ENCODE measurements around the gene FAAP100.

Gene FAAP100

DNA sequence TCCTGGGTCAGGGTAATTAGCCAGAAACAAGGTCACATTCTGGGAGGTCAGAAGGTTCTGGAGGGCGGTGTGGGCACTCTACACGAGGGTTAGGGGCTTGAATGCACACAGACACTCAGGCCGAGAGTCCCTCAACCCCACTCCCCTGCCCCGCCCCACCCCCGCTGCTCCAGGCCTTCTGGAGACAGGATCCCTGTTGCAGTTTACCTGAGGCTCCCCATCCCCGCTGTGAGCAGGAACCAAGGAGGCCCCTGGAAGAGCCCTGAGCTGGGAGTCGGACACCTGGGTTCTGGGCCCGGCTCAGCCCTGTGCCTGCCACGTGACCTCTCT is 35.2 kb downstream of the FAAP100 start:
- no peak for DNase-seq (ENCODE audit: low read depth, low spot score)
- no peak overlapping the region for H3K4me3 ChIP-seq (ENCODE audit: low read length)

DNA sequence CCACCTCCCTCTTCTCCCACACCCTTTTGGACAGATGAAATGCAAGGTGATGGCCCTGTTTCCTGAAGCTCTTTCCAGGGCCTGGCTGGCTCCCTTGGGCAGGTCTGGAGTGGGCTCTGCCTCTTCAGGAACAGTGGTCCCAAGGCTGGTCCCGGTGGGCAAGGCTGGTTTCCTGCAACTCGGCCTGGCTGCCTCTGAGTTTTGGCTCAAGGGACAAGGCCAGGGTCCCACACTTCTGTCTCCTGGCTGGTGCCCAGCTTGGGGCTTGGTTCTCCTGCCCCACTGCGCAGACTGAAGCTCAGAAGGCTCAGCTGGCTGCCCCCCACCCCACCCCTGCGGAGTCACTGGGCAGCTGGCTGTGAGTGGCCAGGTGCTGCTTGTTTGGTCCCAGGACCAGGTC is 35.7 kb downstream of the FAAP100 start:
- DNase-seq (ENCODE audit: low read depth, low spot score) = no peak
- H3K4me3 ChIP-seq (ENCODE audit: low read length) = no peak overlapping the region

DNA sequence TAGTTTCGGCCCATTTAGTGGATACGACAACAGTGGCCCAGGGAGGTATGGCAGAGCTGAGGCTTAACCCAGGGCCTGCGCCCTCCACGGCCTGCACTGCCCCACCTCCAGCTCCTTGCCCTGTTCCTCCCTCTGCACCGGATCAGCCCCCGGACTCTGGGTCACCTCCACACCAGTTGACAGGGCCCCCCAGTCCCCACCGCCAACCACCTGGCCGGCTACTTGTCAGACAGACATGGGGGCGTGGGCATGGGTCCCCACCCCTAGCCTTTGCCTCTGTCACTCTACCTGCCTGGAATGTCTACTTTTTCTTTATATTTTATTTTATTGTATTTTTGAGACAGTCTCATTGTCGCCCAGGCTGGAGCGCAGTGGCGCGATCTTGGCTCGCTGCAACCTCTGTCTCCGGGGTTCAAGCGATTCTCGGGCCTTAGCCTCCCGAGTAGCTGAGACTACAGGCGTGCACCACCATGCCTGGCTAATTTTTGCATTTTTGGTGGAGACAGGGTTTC is 36.6 kb downstream of the FAAP100 start:
- H3K4me3 ChIP-seq (ENCODE audit: low read length) = no peak overlapping the region
- DNase-seq (ENCODE audit: low read depth, low spot score) = no peak

DNA sequence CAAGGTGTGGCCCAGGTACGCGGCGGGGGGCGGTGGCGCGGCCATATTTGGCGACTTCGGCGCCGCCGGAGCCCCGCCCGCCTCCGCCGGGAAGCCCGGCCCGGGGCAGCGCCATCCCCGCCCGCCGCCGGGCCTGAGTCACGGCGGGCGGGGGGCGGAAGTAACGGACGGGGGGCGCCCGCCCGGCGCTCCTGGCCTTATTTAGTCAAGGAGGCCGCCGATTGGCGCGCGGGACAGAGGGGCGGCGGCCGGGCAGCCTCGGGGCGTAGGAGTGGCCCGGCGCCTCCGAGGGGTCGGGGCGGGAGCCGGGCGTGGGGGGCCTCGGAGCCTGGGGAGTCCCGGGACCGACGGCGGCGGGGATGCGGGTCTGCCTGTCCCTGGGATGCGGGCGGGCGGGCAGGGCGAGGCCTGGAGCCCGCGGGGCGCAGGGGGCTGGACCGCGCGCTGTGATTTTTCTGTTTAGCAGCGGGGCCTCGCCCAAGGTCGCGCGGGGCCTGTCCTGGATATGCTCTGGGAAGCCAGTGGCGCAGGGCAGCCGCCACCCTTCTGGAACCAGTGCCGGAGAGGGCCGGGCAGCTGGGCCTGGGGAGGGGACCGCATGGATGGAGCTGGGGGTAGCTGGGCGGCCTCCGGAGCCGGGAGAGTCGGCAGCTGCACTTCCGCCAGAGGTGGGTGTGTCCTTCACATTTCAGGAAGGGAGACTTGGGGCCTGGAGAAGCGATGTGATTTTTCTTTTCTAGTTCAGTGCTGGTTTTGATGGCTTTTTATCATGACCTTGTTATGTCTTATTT is 37.2 kb downstream of the FAAP100 start:
- no peak overlapping the region for H3K4me3 ChIP-seq (ENCODE audit: low read length)

DNA sequence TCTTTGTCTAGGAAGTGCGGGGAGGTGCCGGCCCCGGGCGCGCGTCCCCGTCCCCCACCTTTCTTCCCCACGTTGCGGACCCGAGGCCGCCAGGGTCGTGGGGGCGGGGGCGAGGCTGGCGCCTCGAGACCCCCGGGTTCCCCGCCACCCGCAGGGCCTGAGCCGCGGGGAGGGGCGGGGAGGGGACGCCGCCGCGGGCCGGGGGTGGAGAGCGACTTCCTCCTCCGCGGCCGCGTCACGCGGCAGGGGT is 37.7 kb downstream of the FAAP100 start:
- H3K4me3 ChIP-seq (ENCODE audit: low read length) = no peak overlapping the region
- DNase-seq (ENCODE audit: low read depth, low spot score) = no peak

More for the DNA sequence above, 37.2 kb downstream of the FAAP100 start:
- no peak for DNase-seq (ENCODE audit: low read depth, low spot score)

DNA sequence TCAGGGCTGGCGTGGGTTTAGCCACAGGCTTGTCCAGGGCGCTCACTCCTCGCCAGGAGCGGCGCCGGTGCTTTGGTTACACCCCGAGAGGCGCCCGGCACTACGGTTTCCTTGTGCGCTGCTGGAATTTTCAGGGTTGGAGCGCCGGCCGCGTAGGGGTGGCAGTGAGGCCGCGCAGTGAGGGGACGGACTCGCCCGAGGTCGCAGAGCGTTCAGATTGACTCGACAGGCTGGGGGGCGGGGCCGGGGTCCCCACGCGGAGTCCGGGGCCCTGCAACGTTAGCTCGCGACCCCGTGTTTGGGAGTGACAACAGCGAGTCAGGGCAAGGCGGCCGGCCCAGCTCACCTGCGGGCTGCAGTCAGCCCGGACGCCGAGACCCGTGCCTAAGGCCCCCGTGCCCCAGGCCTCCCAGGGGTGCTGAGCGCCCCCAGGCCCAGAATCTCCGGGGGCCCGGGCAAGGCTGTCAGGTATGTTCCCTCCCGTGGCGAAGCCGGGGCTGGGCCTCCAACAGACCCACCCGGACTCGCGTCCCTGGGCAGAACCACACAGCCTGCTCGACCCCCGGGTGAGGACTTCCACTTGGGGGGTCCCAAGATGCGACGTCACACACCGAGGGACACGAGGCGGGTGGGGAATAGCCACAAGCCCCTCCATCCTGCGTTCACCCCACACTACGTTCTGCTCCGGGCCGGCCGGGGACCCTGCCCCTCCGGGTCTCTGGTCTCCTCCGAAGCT is 38.2 kb downstream of the FAAP100 start:
- no peak overlapping the region for H3K4me3 ChIP-seq (ENCODE audit: low read length)
- DNase-seq (ENCODE audit: low read depth, low spot score) = no peak

DNA sequence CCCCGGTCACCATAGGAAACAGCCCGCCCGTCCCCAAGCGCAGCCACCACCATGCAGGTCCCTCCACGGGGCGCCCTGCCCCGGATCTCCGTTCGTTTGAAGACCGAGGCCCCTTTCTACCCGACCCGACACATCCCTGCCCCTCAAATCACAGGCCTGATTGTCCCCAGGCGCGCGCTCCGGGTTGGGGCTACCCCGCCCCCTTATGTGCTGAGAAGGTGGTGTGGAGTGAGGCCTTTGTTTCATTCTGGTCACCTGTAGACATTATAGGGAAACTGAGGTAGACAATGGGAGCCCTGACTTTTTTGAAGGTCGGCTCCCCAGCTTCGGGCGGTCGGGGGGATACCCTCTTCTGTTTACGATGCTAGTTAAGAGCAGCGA is 38.8 kb downstream of the FAAP100 start:
- DNase-seq (ENCODE audit: low read depth, low spot score) = no peak
- peak overlapping the region; percentile 33 for H3K4me3 ChIP-seq (ENCODE audit: low read length)

DNA sequence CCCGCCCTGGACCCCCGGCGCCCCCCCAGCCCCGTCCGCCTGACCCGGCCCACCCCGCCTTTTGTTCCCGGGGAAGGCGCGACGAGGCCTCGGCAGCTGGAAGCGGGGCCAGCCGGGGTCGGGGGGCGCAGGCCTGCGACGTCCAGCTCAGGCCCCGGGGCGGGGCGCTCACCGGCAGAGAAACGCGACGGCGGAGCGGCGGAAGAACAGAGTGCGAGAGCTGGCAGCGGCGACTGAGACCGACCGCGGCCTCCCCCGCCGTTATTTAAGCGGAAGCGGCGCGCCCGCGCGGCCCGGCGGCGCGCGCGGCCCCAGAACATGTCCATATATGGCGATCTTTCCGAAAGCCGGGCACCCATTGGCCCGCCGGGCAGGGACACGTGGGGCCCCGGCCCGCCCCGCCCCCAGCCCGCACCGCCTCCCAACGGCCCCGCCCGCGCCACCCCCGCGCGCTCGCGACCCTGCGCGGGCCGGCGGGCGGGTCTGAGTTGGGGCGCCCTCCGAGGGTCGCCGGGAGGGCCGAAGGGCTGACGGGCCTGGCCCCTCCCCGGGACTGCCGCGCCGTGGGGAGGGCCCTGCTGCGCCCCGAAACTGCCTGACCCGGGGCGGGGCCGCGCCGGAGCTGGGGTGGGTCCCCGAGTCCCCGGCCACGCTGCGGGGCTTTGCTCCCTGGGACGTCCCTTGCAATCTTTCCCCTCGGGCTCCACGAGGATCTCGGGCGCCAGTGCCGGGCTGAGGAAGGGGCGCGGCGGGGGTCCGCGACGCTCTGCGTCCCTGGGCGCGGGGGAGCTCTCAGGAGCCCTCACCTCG is 39.4 kb downstream of the FAAP100 start, which contains the start of gene ACTG1:
ACTG1 (minus strand) TSS at position 238 of the 810 bp plus-strand sequence. CDS start 445 bp downstream, outside the sequence.
- DNase-seq (ENCODE audit: low read depth, low spot score) = peak; percentile 86
- H3K4me3 ChIP-seq (ENCODE audit: low read length) = peak within 1 kb of the TSS; percentile 89

DNA sequence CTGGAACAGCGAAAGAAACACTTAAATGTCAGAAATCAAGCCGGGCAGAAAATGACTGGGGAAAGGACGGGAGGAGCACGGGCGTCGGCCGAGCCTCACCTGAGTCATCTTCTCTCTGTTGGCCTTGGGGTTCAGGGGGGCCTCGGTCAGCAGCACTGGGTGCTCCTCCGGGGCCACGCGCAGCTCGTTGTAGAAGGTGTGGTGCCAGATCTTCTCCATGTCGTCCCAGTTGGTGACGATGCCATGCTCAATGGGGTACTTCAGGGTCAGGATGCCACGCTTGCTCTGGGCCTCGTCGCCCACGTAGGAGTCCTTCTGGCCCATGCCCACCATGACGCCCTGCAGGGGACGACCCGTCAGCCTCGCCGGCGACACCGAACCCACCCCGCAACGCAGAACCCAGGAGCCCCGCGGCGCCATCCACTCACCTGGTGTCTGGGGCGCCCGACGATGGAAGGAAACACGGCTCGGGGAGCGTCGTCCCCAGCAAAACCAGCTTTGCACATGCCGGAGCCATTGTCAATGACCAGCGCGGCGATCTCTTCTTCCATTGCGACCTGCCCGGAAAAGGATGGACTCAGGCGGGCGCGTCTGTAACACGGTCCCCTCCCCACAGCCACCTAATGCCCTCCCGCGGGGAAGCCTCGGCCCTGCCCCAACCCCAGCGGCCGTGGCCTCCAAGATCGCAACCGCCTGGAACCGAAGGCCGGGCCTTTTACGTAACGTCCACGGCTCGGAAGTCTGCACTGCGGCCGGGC is 40.2 kb downstream of the FAAP100 start:
- H3K4me3 ChIP-seq (ENCODE audit: low read length) = peak overlapping the region; percentile 89
- DNase-seq (ENCODE audit: low read depth, low spot score) = no peak

DNA sequence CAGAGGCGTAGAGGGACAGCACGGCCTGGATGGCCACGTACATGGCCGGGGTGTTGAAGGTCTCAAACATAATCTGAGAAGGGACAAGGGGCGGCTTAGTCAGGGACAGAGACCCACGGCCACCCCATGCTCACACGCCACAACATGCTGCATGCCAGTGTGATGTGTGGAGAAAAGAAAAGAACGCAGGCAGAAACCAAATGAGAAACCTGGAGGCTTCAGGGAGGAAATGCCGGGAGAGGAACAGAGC is 40.7 kb downstream of the FAAP100 start:
- DNase-seq (ENCODE audit: low read depth, low spot score) = no peak
- H3K4me3 ChIP-seq (ENCODE audit: low read length) = peak overlapping the region; percentile 89

DNA sequence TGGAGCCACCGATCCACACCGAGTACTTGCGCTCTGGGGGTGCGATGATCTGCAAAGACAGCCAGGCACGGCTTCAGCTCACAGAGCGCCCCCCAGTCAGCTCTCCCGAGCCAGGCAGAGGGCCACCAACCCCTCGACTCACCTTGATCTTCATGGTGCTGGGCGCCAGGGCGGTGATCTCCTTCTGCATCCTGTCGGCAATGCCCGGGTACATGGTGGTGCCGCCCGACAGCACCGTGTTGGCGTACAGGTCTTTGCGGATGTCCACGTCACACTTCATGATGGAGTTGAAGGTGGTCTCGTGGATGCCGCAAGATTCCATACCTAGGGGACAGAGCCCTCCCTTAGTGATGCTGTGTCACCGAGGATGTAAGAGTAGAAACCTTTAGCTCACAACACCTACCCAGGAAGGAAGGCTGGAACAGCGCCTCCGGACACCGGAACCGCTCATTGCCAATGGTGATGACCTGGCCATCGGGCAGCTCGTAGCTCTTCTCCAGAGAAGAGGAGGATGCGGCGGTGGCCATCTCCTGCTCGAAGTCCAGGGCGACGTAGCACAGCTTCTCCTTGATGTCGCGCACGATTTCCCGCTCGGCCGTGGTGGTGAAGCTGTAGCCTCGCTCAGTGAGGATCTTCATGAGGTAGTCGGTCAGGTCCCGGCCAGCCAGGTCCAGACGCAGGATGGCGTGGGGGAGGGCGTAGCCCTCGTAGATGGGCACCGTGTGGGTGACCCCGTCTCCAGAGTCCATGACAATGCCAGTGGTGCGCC is 41.2 kb downstream of the FAAP100 start:
- no peak for DNase-seq (ENCODE audit: low read depth, low spot score)
- peak overlapping the region; percentile 89 for H3K4me3 ChIP-seq (ENCODE audit: low read length)

DNA sequence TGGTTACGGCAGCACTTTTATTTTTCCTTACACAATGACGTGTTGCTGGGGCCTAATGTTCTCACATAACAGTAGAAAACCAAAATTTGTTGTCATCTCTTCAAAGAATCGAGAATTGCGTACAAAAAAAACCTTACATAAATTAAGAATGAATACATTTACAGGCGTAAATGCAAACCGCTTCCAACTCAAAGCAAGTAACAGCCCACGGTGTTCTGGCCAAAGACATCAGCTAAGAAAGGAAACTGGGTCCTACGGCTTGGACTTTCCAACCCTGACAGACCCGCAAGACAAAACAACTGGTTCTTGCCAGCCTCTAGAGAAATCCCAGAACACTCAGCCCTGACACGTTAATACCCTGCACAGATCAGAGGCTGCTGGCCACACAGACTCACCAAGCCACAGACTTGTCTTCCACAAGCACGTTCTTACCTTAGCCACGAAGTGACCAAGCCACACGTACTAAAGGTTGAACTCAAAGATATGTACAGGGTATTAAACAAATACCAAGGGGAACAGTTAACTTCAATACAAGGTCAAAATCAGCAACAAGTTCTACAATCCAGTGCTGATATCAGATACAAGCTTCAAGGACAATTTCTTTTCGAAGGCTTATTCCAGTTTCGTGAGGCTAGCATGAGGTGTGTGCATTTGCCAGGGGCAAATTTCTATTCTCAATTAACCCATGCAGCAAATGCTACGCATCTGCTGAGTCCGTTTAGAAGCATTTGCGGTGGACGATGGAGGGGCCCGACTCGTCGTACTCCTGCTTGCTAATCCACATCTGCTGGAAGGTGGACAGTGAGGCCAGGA is 42.0 kb downstream of the FAAP100 start:
- no peak for DNase-seq (ENCODE audit: low read depth, low spot score)
- peak overlapping the region; percentile 89 for H3K4me3 ChIP-seq (ENCODE audit: low read length)

DNA sequence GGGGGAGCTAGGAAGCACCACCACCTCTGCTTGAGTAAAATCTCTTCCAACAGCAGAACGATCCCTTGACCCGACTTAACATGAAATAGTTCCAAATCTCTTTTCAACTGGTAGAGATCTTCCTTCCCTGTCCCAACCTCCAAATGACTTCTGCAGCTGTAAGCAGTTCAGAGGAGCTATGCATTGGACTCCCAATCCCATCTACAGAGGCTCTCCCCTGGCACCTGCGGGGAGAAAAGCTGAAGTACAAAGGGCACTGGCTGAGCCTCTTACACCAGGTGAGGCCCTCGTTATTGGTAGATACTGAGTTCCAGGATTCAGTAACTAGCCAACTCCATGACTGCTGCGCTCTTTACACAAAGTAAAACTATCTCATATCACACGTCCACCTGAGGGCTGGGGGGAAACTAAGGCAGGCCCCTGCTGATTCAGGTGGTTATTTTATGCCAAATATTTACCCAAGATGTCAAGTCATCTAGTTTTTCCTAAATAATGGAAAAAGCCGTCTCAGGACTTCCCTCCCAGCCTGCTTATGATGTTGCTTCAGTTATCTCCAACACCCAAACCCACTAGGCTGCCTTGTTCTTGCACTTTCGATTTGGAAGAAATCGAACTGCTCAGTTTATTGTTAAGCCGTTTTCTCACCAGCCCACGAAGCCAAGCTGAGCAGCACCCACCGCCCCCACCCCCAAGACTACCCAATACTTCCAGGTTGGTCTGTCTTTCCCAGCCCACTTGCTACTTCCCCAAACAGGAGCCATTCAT is 42.8 kb downstream of the FAAP100 start:
- H3K4me3 ChIP-seq (ENCODE audit: low read length) = no peak overlapping the region
- DNase-seq (ENCODE audit: low read depth, low spot score) = no peak

DNA sequence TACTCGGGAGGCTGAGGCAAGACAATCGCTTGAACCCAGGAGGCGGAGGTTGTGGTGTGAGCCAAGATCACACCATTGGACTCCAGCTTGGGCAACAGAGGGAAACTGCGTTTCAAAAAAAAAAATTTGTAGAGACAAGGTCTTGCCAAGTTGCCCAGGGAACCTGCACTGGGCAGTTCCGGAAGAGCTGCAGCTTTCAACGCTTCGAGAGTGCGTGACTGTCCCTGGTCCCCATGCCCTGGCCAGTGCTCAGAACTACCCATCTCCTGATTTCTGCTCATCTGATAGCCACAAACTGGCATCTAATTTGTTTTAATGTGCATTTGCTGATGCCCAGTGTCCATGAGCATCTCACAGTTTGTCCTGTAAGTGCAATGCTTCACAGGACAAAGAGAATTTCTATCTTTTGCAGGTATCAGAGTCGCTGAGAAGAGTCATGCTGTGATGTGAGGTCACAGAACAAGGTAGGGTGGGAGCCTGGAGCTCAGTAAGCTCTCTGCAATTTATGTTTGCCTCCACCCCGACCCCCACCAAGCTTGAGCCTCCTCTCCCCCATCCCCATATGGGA is 43.4 kb downstream of the FAAP100 start:
- no peak for DNase-seq (ENCODE audit: low read depth, low spot score)
- no peak overlapping the region for H3K4me3 ChIP-seq (ENCODE audit: low read length)

DNA sequence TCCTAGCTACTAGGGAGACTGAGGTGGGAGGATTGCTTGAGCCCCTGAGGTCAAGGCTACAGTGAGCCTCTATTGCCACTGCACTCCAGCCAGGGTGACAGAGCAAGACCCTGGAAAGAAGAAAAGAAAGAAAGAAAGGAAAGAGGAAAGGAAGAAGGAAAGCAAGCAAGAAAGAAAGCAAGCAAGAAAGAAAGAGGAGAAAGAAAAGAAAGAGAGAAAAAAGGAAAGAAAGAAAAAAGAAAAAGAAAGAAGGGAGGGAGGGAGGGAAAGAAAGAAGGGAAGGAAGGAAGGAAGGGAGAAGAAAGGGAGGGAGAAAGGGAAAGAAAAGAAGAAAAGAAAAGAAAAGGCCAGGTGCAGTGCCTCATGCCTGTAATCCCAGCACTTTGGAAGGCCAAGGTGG is 48.5 kb downstream of the FAAP100 start:
- H3K4me3 ChIP-seq (ENCODE audit: low read length) = no peak overlapping the region
- DNase-seq (ENCODE audit: low read depth, low spot score) = no peak

DNA sequence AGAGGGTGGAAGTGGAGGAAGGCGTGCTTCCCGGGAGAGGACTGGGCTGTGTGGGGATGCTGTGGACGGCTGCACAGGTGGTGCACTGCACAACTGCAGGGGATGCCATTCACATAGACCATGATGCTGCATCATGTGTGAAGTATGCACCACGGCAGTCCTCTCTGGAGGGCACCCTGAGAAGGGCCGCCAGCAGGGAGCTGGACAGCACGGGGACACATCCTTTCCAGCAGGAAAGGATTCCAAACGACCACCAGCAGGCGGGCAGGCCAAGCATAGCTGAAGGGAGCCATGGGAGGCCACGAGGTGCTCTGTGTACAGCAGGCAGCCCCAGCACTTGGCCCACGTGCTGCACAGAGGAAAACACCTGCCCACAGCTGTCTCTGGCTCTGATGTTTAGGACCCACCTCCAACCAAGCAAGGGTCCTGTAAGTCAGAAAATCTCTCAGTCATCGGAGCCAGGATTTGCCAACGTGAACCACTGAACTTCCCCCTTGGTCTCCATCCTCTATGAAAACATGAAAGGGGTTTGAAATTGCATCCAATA is 49.6 kb downstream of the FAAP100 start:
- DNase-seq (ENCODE audit: low read depth, low spot score) = no peak
- H3K4me3 ChIP-seq (ENCODE audit: low read length) = no peak overlapping the region

DNA sequence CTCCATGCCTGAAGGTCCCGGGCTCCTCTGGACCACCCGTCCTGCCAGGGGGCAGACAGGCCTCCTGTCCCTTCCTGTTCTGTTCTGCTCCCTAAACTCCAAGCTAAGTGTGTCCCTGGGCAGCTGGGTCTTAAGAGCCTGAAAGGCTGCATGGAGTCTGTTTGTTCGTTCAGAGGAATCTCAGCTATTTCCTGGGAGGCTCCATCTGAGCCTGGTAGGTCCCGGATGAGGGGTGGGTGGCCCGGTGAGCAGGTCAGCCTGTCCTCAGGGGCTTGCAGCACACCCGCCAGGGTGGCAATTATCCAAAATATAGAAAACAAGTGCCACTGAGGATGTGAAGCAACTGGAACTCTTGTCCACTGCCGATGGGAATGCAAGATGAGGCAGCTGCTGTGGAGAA is 52.1 kb downstream of the FAAP100 start:
- DNase-seq (ENCODE audit: low read depth, low spot score) = no peak
- H3K4me3 ChIP-seq (ENCODE audit: low read length) = no peak overlapping the region
